Endothelial cell of umbilical vein (primary cell): ENCODE results near the gene DSG2.

Experiments
- CTCF ChIP-seq, 2 donors: IDR thresholded peaks; 1 replicate in 1 of 2; 2 replicates in 1 of 2; pipeline ENCODE4 v1.5.1; 2011; ENCODE audit warnings: low read length in 2 of 2, mild to moderate bottlenecking in 2 of 2, moderate library complexity in 2 of 2, control low read depth in 1 of 2, inconsistent platforms in 1 of 2, low read depth in 1 of 2; ENCODE audit not compliant: insufficient read depth in 1 of 2; ENCODE audit errors: extremely low read depth in 1 of 2
- GATA2 ChIP-seq: IDR thresholded peaks from 2 replicates; pipeline ENCODE4 v1.7.0; 2011; ENCODE audit warnings: low read depth, mild to moderate bottlenecking, moderate library complexity, mixed read lengths, low read length; ENCODE audit not compliant: insufficient read length, insufficient read depth
- JUN ChIP-seq: IDR thresholded peaks from 2 replicates; pipeline ENCODE4 v1.6.1; 2011; ENCODE audit warnings: borderline replicate concordance, low read depth; ENCODE audit not compliant: insufficient read length, insufficient read depth
- MAX ChIP-seq: IDR thresholded peaks from 2 replicates; pipeline ENCODE4 v1.6.1; 2011; ENCODE audit not compliant: insufficient read depth, insufficient read length
- POLR2A ChIP-seq: IDR thresholded peaks from 2 replicates; pipeline ENCODE4 v1.6.1; 2012; ENCODE audit warnings: low read depth, mild to moderate bottlenecking, control low read depth, low read length

- no peak for TF ChIP-seq POLR2A
- no peak for TF ChIP-seq MAX
- no peak for TF ChIP-seq JUN
- TF ChIP-seq CTCF (IDR thresholded peaks at IDR 0.05; ENCODE audit: extremely low read depth in 1 of 2, insufficient read depth in 1 of 2, low read depth in 1 of 2, low read length in 2 of 2): no peak
- TF ChIP-seq GATA2: no peak
Measured at GRCh38 chr18:31497404-31497835, 557 bp upstream of the DSG2 start.
